Measurements from ENCODE around the gene USP34.
"Not testable (repeated sequence)": the region's sequence is repeated elsewhere in the genome, so short reads cannot be mapped to it uniquely, and the experiment has no call there.

Gene USP34

DNA sequence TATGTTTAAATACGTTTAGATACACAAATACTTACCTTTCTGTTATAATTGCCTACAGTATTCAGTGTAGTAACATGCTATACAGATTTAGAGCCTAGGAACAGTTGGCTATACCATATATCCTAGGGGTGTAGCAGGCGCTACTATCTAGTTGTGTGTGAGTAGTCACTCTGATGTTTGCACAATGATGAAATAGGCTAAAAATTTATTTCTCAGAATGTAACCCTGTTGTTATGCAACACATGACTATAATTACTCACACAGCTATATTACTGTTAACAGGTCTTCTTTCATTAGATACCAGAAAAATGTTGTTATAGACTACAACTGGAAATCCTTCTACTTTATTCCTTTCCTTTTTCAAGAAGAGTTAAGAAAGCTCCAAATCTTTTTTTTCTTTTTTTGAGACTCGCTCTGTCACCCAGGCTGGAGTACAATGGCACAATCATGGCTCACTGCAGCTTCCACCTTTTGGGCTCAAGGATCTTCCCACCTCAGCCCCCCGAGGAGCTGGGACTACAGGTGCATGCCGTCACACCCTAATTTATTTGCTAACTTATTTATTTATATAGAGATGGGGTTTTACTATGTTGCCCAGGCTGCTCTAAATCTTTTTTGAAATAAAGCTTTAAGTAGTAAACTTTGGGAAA is 260.4 kb downstream of the USP34 start:
- H3K27ac ChIP-seq = no peak overlapping the region

DNA sequence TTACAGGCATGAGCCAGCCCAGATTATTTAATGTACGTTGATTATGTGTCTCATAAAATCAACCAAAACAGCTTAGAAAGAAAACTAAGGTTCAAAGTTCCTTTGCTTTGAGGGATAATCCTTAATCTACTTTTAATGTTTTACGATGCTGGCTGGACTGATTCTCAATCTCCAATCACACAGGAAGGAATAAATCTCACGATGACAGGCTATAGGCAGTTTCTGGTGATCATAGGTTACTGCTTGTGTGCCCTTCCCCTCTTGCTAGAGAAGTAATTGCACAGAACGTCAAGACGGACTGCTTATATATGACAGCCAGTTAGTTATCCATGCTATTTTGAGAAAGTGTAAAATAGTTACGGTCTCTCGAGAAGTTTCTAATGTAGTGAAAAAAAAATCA is 265.8 kb downstream of the USP34 start:
- H3K27ac ChIP-seq = no peak overlapping the region
- TF ChIP-seq CTCF (IDR thresholded peaks at IDR 0.05) = no peak
- no peaks in the 10 kb centered on the region for H3K36me3 ChIP-seq (ENCODE audit: control insufficient read depth, insufficient read depth, low read length)
- H3K9me3 ChIP-seq (ENCODE audit: control insufficient read depth, low read length) = no peaks in the 10 kb centered on the region
- H3K9ac ChIP-seq = no peak overlapping the region
- H3K4me3 ChIP-seq (ENCODE audit: low read depth, low read length) = no peak overlapping the region
- H3K4me1 ChIP-seq = no peaks in the 10 kb centered on the region
- no peak overlapping the region for H2AFZ ChIP-seq
- H3K27me3 ChIP-seq (ENCODE audit: control insufficient read depth, insufficient read depth, low read length) = no peaks in the 10 kb centered on the region
- no peak overlapping the region for H3K4me2 ChIP-seq (ENCODE audit: low read length)
- H3K79me2 ChIP-seq = no peaks in the 10 kb centered on the region

More for the DNA sequence above, 260.4 kb downstream of the USP34 start:
- no peak overlapping the region for H3K4me2 ChIP-seq (ENCODE audit: low read length)
- no peak overlapping the region for H3K4me3 ChIP-seq (ENCODE audit: low read depth, low read length)
- no peaks in the 10 kb centered on the region for H3K9me3 ChIP-seq (ENCODE audit: control insufficient read depth, low read length)
- no peaks in the 10 kb centered on the region for H3K4me1 ChIP-seq
- no peak overlapping the region for H3K9ac ChIP-seq
- no peak for TF ChIP-seq CTCF (IDR thresholded peaks at IDR 0.05)
- no peaks in the 10 kb centered on the region for H3K79me2 ChIP-seq
- H2AFZ ChIP-seq = no peak overlapping the region
- no peaks in the 10 kb centered on the region for H3K27me3 ChIP-seq (ENCODE audit: control insufficient read depth, insufficient read depth, low read length)
- H3K36me3 ChIP-seq (ENCODE audit: control insufficient read depth, insufficient read depth, low read length) = no peaks in the 10 kb centered on the region

DNA sequence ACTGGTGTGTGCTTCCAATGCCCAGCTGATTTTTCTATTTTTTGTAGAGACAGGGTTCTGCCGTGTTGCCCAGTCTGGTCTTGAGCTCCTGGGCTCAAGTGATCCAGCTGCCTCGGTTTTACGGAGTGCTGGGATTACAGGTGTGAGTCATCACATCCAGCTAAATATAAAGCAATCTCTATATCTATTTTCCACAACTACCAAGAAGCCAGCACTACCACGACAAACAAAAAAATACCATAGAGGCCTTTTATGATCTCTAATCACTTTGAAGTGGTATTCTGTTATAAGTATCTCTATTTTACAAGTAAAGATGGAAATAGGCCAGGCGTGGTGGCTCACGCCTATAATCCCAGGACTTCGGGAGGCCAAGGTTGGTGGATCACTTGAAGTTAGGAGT is 274.2 kb downstream of the USP34 start:
- Histone ChIP-seq H3K9ac (no peak overlapping the region), H2AFZ (no peak overlapping the region), H3K36me3 (ENCODE audit: control insufficient read depth, insufficient read depth, low read length) (no peaks in the 10 kb centered on the region), H3K4me1 (no peaks in the 10 kb centered on the region), H3K4me3 (ENCODE audit: low read depth, low read length) (no peak overlapping the region), H3K27me3 (ENCODE audit: control insufficient read depth, insufficient read depth, low read length) (no peaks in the 10 kb centered on the region), H3K27ac (no peak overlapping the region), H3K4me2 (ENCODE audit: low read length) (no peak overlapping the region), H3K9me3 (ENCODE audit: control insufficient read depth, low read length) (no peaks in the 10 kb centered on the region), H3K79me2 (no peaks in the 10 kb centered on the region)
- no peak for TF ChIP-seq CTCF (IDR thresholded peaks at IDR 0.05)

- not testable (repeated sequence) for H3K4me3 ChIP-seq (ENCODE audit: low read depth, low read length); H2AFZ ChIP-seq; H3K9me3 ChIP-seq (ENCODE audit: control insufficient read depth, low read length); H3K79me2 ChIP-seq; H3K4me1 ChIP-seq; H3K27ac ChIP-seq; H3K27me3 ChIP-seq (ENCODE audit: control insufficient read depth, insufficient read depth, low read length); H3K9ac ChIP-seq; H3K4me2 ChIP-seq (ENCODE audit: low read length); H3K36me3 ChIP-seq (ENCODE audit: control insufficient read depth, insufficient read depth, low read length)
Observed at GRCh38 chr2:61194646-61195045, 276.2 kb downstream of the USP34 start.

- H3K4me2 ChIP-seq (ENCODE audit: low read length) = no peak overlapping the region
- H3K36me3 ChIP-seq (ENCODE audit: control insufficient read depth, insufficient read depth, low read length) = no peaks in the 10 kb centered on the region
- no peaks in the 10 kb centered on the region for H3K79me2 ChIP-seq
- H3K9me3 ChIP-seq (ENCODE audit: control insufficient read depth, low read length) = no peaks in the 10 kb centered on the region
- H3K4me1 ChIP-seq = no peaks in the 10 kb centered on the region
- H3K4me3 ChIP-seq (ENCODE audit: low read depth, low read length) = no peak overlapping the region
- TF ChIP-seq CTCF (IDR thresholded peaks at IDR 0.05) = no peak
- no peak overlapping the region for H2AFZ ChIP-seq
- H3K9ac ChIP-seq = no peak overlapping the region
- H3K27ac ChIP-seq = no peak overlapping the region
- no peaks in the 10 kb centered on the region for H3K27me3 ChIP-seq (ENCODE audit: control insufficient read depth, insufficient read depth, low read length)
Observed at GRCh38 chr2:61193670-61194561, 277.0 kb downstream of the USP34 start.

Data from parathyroid adenoma (tissue), 2 donors.